Neutrophil (primary cell): ENCODE results near the gene SGSM1.

Source experiments
- H3K27ac ChIP-seq: fragments of 200-600 bp; sonication (generic); 2 replicates; pipeline ENCODE4 v1.5.1; 2016; ENCODE audit warnings: mild to moderate bottlenecking, moderate library complexity
- H3K27me3 ChIP-seq: fragments of 200-600 bp; sonication (generic); 2 replicates; pipeline ENCODE4 v1.6.0; 2016; ENCODE audit warnings: mild to moderate bottlenecking
- H3K36me3 ChIP-seq: fragments of 200-600 bp; sonication (generic); 2 replicates; pipeline ENCODE4 v1.5.1; 2017
- H3K4me1 ChIP-seq, 2 experiments: fragments of 200-600 bp in 1 of 2; sonication (generic) in 1 of 2; 1 replicate in 1 of 2; 2 replicates in 1 of 2; pipeline versions ENCODE4 v1.5.1 to v1.6.1; 2013 to 2016; ENCODE audit warnings: low read depth in 1 of 2, low read length in 1 of 2, mild to moderate bottlenecking in 1 of 2, moderate library complexity in 1 of 2; ENCODE audit not compliant: control insufficient read depth in 1 of 2, insufficient read depth in 1 of 2
- H3K4me3 ChIP-seq, 2 experiments: fragments of 200-600 bp in 1 of 2; sonication (generic) in 1 of 2; 1 replicate in 1 of 2; 2 replicates in 1 of 2; pipeline ENCODE4 v1.5.1; 2013 to 2016; ENCODE audit warnings: low read depth in 1 of 2, low read length in 1 of 2, mild to moderate bottlenecking in 1 of 2, moderate library complexity in 1 of 2
- H3K9me3 ChIP-seq: fragments of 200-600 bp; sonication (generic); 2 replicates; pipeline ENCODE4 v1.5.1; 2016
- CTCF ChIP-seq: fragments of 200-600 bp; sonication (generic); IDR thresholded peaks from 2 replicates; pipeline ENCODE4 v1.5.1; 2016; ENCODE audit warnings: antibody characterized with exemption

The SGSM1 gene

GRCh38 chr22:24812950-24813775, 7.2 kb downstream of the SGSM1 start:
- H3K27me3 ChIP-seq: peaks cover 35% of the 10 kb centered on the region
- no peaks in the 10 kb centered on the region for H3K36me3 ChIP-seq
- TF ChIP-seq CTCF: no peak
- H3K4me3 ChIP-seq: no peak overlapping the region
- H3K4me1 ChIP-seq: no peaks in the 10 kb centered on the region
- H3K9me3 ChIP-seq: no peaks in the 10 kb centered on the region
- no peak overlapping the region for H3K27ac ChIP-seq

DNA sequence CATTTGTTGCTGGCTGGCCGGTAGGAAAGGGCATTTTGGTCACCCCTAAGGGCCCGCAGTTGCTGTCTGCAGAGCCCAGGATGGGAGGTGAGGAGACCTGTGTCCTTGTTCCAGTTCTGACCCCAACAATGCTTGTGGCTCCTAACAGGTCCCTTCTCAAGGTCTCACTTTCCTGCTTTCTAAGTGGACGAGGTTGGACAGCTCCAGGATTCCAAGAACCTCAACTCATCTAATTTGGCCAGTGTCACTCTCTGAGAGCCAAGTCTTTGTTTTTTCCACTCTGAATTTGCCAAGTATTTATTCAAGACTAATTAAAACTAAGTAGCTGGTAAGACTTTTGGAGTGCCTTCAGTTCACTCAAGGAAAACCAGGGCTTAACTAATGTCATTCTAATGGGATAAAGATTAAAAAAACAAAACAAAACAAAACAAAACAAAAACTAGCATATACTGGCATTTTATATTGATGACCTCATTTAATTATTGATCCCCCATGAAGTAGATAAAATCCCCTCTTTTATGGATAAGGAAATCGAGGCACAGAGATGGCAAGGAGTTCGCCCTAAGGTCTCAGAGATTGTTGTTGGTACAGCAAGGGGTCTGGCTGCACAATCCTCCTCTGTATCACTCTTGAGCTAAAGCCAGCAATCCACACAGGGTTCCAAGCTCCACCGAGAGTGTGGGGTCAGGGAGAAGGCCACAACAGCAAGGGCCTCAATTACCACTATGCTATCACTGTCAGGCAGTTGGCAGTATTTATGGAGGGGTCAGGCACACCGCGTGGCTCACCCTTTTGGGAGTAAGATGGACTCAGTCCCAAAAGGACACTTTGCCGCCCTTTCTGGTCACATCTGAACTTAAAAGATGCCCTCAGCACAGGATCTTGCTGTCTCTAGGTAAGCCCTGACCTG, 8.1 kb downstream of the SGSM1 start:
- H3K9me3 ChIP-seq: no peaks in the 10 kb centered on the region
- no peaks in the 10 kb centered on the region for H3K36me3 ChIP-seq
- peaks cover 25% of the 10 kb centered on the region for H3K27me3 ChIP-seq
- no peak overlapping the region for H3K4me3 ChIP-seq
- no peaks in the 10 kb centered on the region for H3K4me1 ChIP-seq
- TF ChIP-seq CTCF: no peak
- no peak overlapping the region for H3K27ac ChIP-seq

DNA sequence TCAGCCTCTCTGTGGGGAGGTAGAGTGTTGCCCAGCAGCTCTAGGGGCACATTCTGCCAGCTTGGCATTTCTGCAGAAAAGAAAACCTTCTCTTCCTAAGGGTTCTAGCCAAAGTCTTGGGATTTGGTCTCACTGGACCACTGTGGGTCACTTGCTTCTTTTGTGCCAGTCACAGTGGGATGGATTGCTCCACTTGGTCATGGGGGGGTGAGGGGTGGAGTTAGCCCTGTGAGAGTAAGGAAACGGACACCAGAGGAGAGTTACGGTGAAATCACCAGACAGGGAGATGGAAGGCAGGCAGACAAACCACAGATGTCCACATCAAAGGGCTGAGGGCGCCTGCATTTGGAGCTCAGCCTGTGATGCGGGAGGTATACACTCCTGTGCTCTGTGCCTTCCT, 10.8 kb downstream of the SGSM1 start:
- Histone ChIP-seq H3K4me1 (no peaks in the 10 kb centered on the region), H3K27me3 (peaks cover 1% of the 10 kb centered on the region), H3K9me3 (no peaks in the 10 kb centered on the region), H3K36me3 (no peaks in the 10 kb centered on the region), H3K27ac (no peak overlapping the region), H3K4me3 (no peak overlapping the region)
- no peak for TF ChIP-seq CTCF

- TF ChIP-seq CTCF: no peak
- H3K9me3 ChIP-seq: no peaks in the 10 kb centered on the region
- no peaks in the 10 kb centered on the region for H3K27me3 ChIP-seq
- no peaks in the 10 kb centered on the region for H3K36me3 ChIP-seq
- no peaks in the 10 kb centered on the region for H3K4me1 ChIP-seq
- H3K4me3 ChIP-seq: no peak overlapping the region
- no peak overlapping the region for H3K27ac ChIP-seq
These were observed 13.5 kb downstream of the SGSM1 start for GRCh38 chr22:24819487-24819886.

- H3K27ac ChIP-seq: no peak overlapping the region
- H3K4me3 ChIP-seq: no peak overlapping the region
- no peaks in the 10 kb centered on the region for H3K4me1 ChIP-seq
- TF ChIP-seq CTCF: no peak
- no peaks in the 10 kb centered on the region for H3K9me3 ChIP-seq
- no peaks in the 10 kb centered on the region for H3K27me3 ChIP-seq
- no peaks in the 10 kb centered on the region for H3K36me3 ChIP-seq
These were observed 14.0 kb downstream of the SGSM1 start for GRCh38 chr22:24819911-24820461.
